Muscle of leg (tissue), 11 donors: ENCODE measurements around the gene RAI1. TPM values are rescaled to one million over a fixed set of nuclear protein-coding genes. Genes with fewer than 3 reads are reported as not detected.

Experiments
- DNase-seq: peaks from one replicate; pipeline ENCODE4 v3.0.0; 2013
- H3K27ac ChIP-seq: one replicate; pipeline ENCODE4 v1.5.1; 2013; ENCODE audit warnings: mild to moderate bottlenecking, low read length, control low read depth
- H3K27me3 ChIP-seq: one replicate; pipeline ENCODE4 v1.6.1; 2013; ENCODE audit warnings: low read length; ENCODE audit not compliant: control insufficient read depth, insufficient read depth
- H3K36me3 ChIP-seq: one replicate; pipeline ENCODE4 v1.6.1; 2013; ENCODE audit warnings: low read length; ENCODE audit not compliant: control insufficient read depth, insufficient read depth
- H3K4me1 ChIP-seq: one replicate; pipeline ENCODE4 v1.6.1; 2013; ENCODE audit warnings: low read length; ENCODE audit not compliant: control insufficient read depth, insufficient read depth
- H3K4me3 ChIP-seq: one replicate; pipeline ENCODE4 v1.5.1; 2013; ENCODE audit warnings: low read length, control low read depth
- H3K9me3 ChIP-seq: replicated peaks from 2 replicates; pipeline ENCODE4 v1.6.1; 2013; ENCODE audit warnings: low read depth, low read length; ENCODE audit not compliant: control insufficient read depth
- WGBS: methylation state at CpG from one replicate; pipeline ENCODE4 v1.1.5; 2013; ENCODE audit warnings: missing lambda C conversion rate; ENCODE audit not compliant: insufficient coverage; 5-methylcytosine and 5-hydroxymethylcytosine counted together
- polyA plus RNA-seq, 8 donors: library from polyadenylated mRNA; unstranded; fragments of 120-200 nt; gene quantifications; one replicate each; pipeline versions ENCODE4 v1.2.1 to v1.2.3, GENCODE V29; 2013; ENCODE audit warnings: inconsistent platforms in 1 of 8, low replicate concordance in 1 of 8; ENCODE audit not compliant: insufficient read length in 8 of 8, insufficient read depth in 1 of 8
- total RNA-seq: library from RNA; stranded (reverse); fragments of 120-200 nt; gene quantifications from one replicate; pipeline ENCODE4 v1.2.4, GENCODE V29; 2013

RAI1 gene
- total and polyA plus RNA-seq, 9 donors: 7.4 to 25.5 (median 20.7) TPM

GRCh38 chr17:17822189-17822588 lies 140.9 kb downstream of the RAI1 start:
- 44% methylated on average over 1 of the region's 1 CpG for WGBS

DNA sequence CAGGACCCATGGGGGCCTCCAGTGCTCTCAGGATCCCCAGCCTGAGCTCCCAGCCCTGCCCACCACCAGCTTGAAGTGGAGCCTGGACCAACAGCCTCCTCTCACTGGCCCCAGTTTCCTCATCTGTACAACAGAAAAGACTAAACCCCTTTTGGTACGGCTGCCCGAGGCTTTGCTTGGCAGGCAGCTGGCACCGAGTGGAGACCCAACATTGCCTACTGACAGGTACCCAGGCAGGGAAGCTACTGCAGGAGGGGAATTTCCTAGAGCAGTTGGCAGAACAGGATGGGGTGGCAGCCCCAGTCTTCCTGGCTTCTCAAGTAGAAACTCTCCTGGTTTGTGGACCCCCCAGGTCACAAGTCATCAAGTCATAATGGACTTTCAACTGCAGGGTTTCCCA lies 141.4 kb downstream of the RAI1 start:
- no peak for DNase-seq
- no peak overlapping the region for H3K27ac ChIP-seq
- peaks cover 71% of the 10 kb centered on the region for H3K4me1 ChIP-seq
- peak overlapping the region; percentile 40 for H3K4me3 ChIP-seq
- H3K9me3 ChIP-seq: no peaks in the 10 kb centered on the region
- peaks cover 36% of the 10 kb centered on the region for H3K36me3 ChIP-seq
- WGBS: 83% methylated on average over 1 of the region's 3 CpGs
- no peaks in the 10 kb centered on the region for H3K27me3 ChIP-seq

More at GRCh38 chr17:17822189-17822588, 140.9 kb downstream of the RAI1 start:
- Histone ChIP-seq H3K4me3 (peak overlapping the region; percentile 9), H3K9me3 (no peaks in the 10 kb centered on the region), H3K27ac (no peak overlapping the region), H3K4me1 (peaks cover 71% of the 10 kb centered on the region), H3K27me3 (no peaks in the 10 kb centered on the region), H3K36me3 (peaks cover 38% of the 10 kb centered on the region)
- peak; percentile 76 for DNase-seq

GRCh38 chr17:17823433-17824118 lies 142.3 kb downstream of the RAI1 start:
- Histone ChIP-seq H3K36me3 (peaks cover 27% of the 10 kb centered on the region), H3K9me3 (no peaks in the 10 kb centered on the region), H3K4me3 (peak overlapping the region; percentile 45), H3K27ac (peak overlapping the region; percentile 91), H3K27me3 (no peaks in the 10 kb centered on the region), H3K4me1 (peaks cover 67% of the 10 kb centered on the region)
- under 1% methylated on average over 50 of the region's 69 CpGs for WGBS
- peak; percentile 95 for DNase-seq

GRCh38 chr17:17824119-17824782 lies 143.0 kb downstream of the RAI1 start:
- peak; percentile 54 for DNase-seq
- Histone ChIP-seq H3K27ac (peak overlapping the region; percentile 91), H3K4me1 (peaks cover 67% of the 10 kb centered on the region), H3K36me3 (peaks cover 20% of the 10 kb centered on the region), H3K4me3 (peak overlapping the region; percentile 45), H3K27me3 (no peaks in the 10 kb centered on the region), H3K9me3 (no peaks in the 10 kb centered on the region)
- 12% methylated on average over 6 of the region's 11 CpGs for WGBS

DNA sequence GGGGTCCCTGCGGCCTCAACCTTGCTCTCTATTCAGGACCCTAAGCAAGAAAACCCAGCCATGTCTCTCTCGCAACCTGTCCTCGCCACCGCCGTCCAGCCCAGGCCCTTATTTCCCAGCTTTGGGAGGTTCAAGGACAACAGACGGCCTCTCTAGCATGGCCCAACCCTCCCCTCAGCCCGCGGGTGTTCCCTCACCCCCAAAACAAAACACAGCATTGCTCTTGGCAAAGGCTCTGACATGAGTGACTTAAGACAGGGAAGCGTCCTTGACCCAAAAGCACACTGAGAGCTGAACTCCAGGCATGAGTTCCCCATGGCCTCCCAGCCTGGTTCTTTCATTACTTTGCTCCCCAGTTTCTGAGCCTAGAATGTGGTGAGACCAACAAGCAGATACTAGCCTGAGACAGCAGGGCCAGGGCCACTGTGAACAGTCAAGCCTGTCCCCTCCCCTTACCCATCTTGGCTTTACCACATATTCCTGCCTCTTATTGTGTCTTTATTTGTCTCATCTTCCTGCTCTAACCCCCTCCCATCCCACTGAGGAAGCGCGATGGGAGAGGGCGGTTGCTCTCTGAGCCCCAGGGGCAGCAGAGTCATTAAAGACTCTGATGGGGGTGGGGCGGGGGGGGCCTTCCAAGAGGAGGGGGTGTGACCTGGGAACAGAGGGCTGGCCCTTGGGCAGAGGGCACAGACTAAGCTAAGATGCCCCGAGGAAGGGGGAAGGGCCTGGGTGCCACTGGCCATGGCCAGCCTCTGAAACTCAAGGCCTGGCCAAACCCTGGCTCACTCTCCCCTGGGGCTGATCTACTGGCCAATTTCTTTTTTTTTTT lies 143.7 kb downstream of the RAI1 start:
- H3K4me3 ChIP-seq: no peak overlapping the region
- DNase-seq: peak; percentile 49

GRCh38 chr17:17826342-17826713 lies 145.1 kb downstream of the RAI1 start:
- Histone ChIP-seq H3K27ac (no peak overlapping the region), H3K9me3 (no peaks in the 10 kb centered on the region), H3K4me1 (peaks cover 65% of the 10 kb centered on the region), H3K27me3 (no peaks in the 10 kb centered on the region), H3K36me3 (peaks cover 14% of the 10 kb centered on the region), H3K4me3 (no peak overlapping the region)
- WGBS: no CpG with 5 or more reads among the region's 2 CpGs
- no peak for DNase-seq

More for the DNA sequence above, 143.7 kb downstream of the RAI1 start:
- H3K9me3 ChIP-seq: no peaks in the 10 kb centered on the region
- H3K27me3 ChIP-seq: no peaks in the 10 kb centered on the region
- WGBS: 46% methylated on average over 7 of the region's 14 CpGs
- peaks cover 15% of the 10 kb centered on the region for H3K36me3 ChIP-seq
- peak overlapping the region; percentile 91 for H3K27ac ChIP-seq
- H3K4me1 ChIP-seq: peaks cover 60% of the 10 kb centered on the region

DNA sequence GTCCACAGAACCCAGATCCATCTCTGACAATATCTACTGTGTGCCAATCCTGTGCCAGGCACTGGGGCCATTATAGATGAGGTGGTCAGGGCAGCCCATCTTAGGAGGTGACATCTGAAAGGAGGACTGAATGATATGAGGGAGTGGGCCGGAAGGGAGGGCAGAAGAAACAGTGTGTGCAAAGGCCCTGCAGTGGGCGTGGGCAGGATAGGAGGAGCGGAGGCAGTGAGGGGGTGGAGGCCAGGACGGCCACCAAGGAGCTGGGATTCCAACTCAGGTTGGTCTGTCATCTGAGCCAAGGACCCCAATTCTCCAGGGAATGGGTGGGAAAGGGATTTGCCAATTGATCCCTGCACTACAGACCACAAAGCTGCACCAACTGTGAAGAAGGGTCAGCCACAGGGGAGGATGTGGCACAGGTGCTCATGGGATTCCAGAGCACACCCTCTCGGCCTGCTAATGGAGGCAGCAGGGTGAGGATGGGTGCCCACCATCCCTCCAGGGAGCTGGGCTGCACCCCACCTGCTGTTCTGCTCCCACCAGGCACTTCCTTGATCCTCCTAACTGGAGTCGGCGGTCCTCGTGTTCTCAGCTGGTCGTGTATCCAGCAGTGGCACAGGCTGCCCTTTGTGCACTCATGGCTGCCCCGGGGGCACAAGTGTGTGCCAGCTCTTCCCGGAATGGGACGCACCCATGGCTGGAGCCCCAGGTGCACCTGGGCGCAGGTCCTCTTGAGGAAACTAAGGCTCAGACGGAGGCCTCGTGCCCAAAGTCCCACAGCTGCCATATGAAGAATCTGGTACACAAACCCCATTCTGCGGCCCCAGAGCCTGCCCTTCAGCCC lies 145.9 kb downstream of the RAI1 start:
- Histone ChIP-seq H3K27ac (no peak overlapping the region), H3K36me3 (peaks cover 17% of the 10 kb centered on the region), H3K27me3 (no peaks in the 10 kb centered on the region), H3K4me3 (no peak overlapping the region), H3K4me1 (peaks cover 62% of the 10 kb centered on the region), H3K9me3 (no peaks in the 10 kb centered on the region)
- no peak for DNase-seq
- WGBS: 86% methylated on average over 15 of the region's 16 CpGs

DNA sequence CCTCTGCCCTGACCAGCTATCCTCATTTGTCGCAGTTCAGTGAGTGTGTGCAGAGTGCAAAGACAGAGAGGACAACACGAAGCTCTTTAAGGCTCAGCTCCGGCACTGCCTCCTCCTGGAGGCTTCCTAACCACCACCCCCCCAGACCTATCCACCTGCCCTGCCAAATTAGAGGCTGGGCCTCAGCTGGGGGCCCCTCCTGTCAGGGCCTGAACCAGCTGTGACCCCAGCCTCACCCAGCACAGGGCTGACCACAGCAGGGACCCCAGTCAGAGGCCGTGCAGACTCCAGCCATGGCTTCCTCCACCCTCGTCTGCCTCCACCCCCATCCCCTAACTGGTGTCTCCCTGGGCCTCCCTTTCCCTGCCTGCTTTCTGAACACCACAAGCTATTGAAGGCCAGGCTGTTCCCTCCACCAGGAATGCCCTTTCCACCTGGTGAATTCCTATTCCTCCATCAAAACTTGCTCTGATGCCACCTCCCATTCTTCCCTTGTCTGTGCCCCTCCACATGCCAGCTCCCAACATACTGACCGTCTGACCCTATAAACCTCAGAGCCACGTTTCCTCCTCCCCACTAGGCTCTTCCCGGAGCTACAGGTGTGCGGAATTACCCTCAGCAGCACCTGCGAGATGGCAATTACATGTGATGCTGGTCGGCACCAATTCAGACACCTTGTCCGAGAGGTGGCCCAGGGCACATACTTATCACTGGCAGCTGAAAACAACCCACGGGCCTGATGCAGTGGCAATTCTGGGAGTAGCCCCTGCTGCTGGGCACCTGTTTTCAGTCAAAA lies 146.8 kb downstream of the RAI1 start:
- no peak for DNase-seq
- H3K36me3 ChIP-seq: peaks cover 17% of the 10 kb centered on the region
- no peak overlapping the region for H3K27ac ChIP-seq
- peaks cover 54% of the 10 kb centered on the region for H3K4me1 ChIP-seq
- 54% methylated on average over 11 of the region's 13 CpGs for WGBS
- no peaks in the 10 kb centered on the region for H3K27me3 ChIP-seq
- no peak overlapping the region for H3K4me3 ChIP-seq
- no peaks in the 10 kb centered on the region for H3K9me3 ChIP-seq

DNA sequence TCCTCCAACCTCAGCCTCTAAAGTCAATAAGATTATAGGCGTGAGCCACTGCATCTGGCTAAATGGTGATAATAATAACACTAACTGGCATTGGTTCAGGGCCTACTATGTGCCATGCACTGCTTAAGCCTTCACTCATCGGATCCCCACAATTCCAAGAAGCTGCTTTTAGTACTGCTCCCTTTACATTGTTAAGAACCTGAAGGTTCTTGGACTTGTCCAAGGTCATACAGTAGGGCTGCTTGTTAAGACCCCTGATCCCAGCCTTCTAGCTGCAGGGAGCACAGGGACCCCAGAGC lies 149.0 kb downstream of the RAI1 start:
- WGBS: 92% methylated on average over 2 of the region's 2 CpGs
- DNase-seq: no peak

More for the DNA sequence above, 149.0 kb downstream of the RAI1 start:
- H3K27me3 ChIP-seq: no peaks in the 10 kb centered on the region
- H3K36me3 ChIP-seq: peaks cover 17% of the 10 kb centered on the region
- H3K9me3 ChIP-seq: no peaks in the 10 kb centered on the region
- H3K27ac ChIP-seq: no peak overlapping the region
- no peak overlapping the region for H3K4me3 ChIP-seq
- peaks cover 42% of the 10 kb centered on the region for H3K4me1 ChIP-seq
